ENCODE data around the gene EFCC1. TPM values are rescaled to one million over a fixed set of nuclear protein-coding genes. Genes with fewer than 3 reads are reported as not detected.

EFCC1 gene
- total RNA-seq, 4 donors from 2014 or later = 0.19 to 2.9 (median 0.48) TPM

DNA sequence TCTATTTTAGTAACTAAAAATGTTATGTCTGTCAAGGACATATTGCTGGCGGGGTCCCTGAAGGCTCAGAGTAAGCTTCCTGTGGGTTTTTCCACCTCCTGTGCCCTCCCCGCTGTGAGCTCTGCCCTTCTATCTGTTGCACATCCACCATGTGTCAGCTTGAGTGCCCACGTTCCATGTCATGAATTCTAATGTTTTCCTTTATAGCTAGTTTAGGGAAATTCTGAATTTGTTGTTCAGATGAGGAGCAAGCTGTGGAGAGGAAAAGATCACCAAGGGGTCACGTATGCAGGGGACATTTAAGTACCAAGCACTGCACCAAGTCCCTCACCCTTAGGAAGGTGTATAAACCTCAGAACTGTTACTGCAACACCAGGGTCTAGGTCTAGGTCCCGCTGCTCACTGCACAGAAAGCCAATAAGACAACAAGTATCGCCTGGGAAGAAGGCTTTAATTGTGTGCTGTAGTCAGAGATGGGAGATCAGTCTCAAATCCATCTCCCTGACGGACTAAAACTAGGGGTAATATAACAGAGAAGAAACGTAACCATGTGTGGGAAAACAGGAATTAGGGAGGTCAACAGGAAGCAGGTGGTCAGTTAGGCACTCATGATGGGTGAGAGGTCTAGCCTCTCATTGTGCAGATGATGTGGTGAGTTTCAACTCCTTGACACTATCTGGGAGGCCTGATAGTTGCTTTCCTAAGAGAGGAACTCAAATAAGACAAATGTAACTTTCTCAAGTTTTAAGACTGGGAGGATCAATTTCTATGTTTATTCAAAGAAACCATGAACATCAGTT is 69.2 kb downstream of the EFCC1 start:
- Histone ChIP-seq H3K9me3 (no peaks in the 10 kb centered on the region), H3K27ac (no peak overlapping the region), H3K36me3 (no peaks in the 10 kb centered on the region), H3K4me1 (peaks cover 0 to 19% (median 0%) of the 10 kb centered on the region in 3 donors), H3K27me3 (no peaks in the 10 kb centered on the region), H3K4me3 (no peak overlapping the region)
- TF ChIP-seq POLR2A (IDR thresholded peaks at IDR 0.05) = no peak
- TF ChIP-seq, protein P1, sequence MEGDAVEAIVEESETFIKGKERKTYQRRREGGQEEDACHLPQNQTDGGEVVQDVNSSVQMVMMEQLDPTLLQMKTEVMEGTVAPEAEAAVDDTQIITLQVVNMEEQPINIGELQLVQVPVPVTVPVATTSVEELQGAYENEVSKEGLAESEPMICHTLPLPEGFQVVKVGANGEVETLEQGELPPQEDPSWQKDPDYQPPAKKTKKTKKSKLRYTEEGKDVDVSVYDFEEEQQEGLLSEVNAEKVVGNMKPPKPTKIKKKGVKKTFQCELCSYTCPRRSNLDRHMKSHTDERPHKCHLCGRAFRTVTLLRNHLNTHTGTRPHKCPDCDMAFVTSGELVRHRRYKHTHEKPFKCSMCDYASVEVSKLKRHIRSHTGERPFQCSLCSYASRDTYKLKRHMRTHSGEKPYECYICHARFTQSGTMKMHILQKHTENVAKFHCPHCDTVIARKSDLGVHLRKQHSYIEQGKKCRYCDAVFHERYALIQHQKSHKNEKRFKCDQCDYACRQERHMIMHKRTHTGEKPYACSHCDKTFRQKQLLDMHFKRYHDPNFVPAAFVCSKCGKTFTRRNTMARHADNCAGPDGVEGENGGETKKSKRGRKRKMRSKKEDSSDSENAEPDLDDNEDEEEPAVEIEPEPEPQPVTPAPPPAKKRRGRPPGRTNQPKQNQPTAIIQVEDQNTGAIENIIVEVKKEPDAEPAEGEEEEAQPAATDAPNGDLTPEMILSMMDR (IDR thresholded peaks at IDR 0.05) = no peak
- WGBS, 2 donors = 61 to 80% methylated on average over 7 to 8 of the region's 8 CpGs
- intact Hi-C loops (cut with DNase I) = no loop called here
- DNase-seq = no peak

- intact Hi-C loops (cut with DNase I) = no loop called here
- no peaks in the 10 kb centered on the region for H3K9me3 ChIP-seq
These were observed 76.1 kb downstream of the EFCC1 start for GRCh38 chr3:129077222-129077621.

GRCh38 chr3:129078510-129078909 is 77.4 kb downstream of the EFCC1 start:
- no peak for DNase-seq
- intact Hi-C loops (cut with DNase I) = no loop called here
- Histone ChIP-seq H3K4me3 (no peak overlapping the region), H3K4me1 (peaks cover 0 to 13% (median 0%) of the 10 kb centered on the region in 3 donors), H3K27me3 (no peaks in the 10 kb centered on the region), H3K27ac (no peak overlapping the region), H3K36me3 (no peaks in the 10 kb centered on the region), H3K9me3 (no peaks in the 10 kb centered on the region)
- WGBS, 2 donors = 71 to 76% methylated on average over 6 to 7 of the region's 8 CpGs
- TF ChIP-seq, protein P1 (IDR thresholded peaks at IDR 0.05) = no peak
- no peak for TF ChIP-seq POLR2A (IDR thresholded peaks at IDR 0.05)

More at GRCh38 chr3:129077222-129077621, 76.1 kb downstream of the EFCC1 start:
- WGBS, 2 donors = 57 to 66% methylated on average over 7 of the region's 7 CpGs
- Histone ChIP-seq H3K27me3 (no peaks in the 10 kb centered on the region), H3K4me3 (no peak overlapping the region), H3K27ac (peak overlapping the region in 2 of 4 donors; percentile 28 to 60), H3K36me3 (no peaks in the 10 kb centered on the region), H3K4me1 (peaks cover 0 to 13% (median 0%) of the 10 kb centered on the region in 3 donors)
- no peak for DNase-seq
- TF ChIP-seq, protein P1 (IDR thresholded peaks at IDR 0.05) = no peak
- TF ChIP-seq POLR2A (IDR thresholded peaks at IDR 0.05) = no peak

- TF ChIP-seq POLR2A (IDR thresholded peaks at IDR 0.05) = no peak
- TF ChIP-seq, protein P1 (IDR thresholded peaks at IDR 0.05) = no peak
- intact Hi-C loops (cut with DNase I) = no loop called here
- no peaks in the 10 kb centered on the region for H3K9me3 ChIP-seq
- H3K27me3 ChIP-seq = no peaks in the 10 kb centered on the region
- WGBS, 2 donors = 81 to 82% methylated on average over 6 to 8 of the region's 8 CpGs
- peaks cover 0 to 13% (median 0%) of the 10 kb centered on the region in 3 donors for H3K4me1 ChIP-seq
- H3K27ac ChIP-seq = no peak overlapping the region
- DNase-seq = no peak
- no peaks in the 10 kb centered on the region for H3K36me3 ChIP-seq
- no peak overlapping the region for H3K4me3 ChIP-seq
These were observed 80.4 kb downstream of the EFCC1 start for GRCh38 chr3:129081503-129081902.

DNA sequence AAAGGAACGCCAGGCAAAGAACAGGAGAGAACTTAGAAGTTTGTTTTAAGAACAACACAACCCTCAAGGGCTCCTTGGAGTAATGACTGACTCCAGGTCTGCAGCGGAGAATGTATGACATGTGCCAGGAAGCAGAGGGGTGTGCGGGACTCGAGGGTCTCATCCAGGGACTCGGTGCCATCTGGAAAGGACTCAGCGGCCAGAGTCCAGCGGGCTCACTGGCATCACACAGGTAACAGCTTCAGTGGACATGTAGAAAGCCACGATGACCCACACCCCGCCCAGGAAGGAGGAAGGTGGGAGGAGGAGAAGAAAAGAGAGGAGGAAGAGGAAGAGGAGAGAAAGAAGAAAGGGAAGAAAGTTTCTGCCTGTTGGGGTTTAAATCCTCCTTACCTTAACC is 80.9 kb downstream of the EFCC1 start:
- no peak overlapping the region for H3K4me3 ChIP-seq
- intact Hi-C loops (cut with DNase I) = no loop called here
- TF ChIP-seq, protein P1 (IDR thresholded peaks at IDR 0.05) = no peak
- TF ChIP-seq POLR2A (IDR thresholded peaks at IDR 0.05) = no peak

More for the DNA sequence above, 80.9 kb downstream of the EFCC1 start:
- Histone ChIP-seq H3K27me3 (no peaks in the 10 kb centered on the region), H3K9me3 (no peaks in the 10 kb centered on the region), H3K4me1 (peaks cover 0 to 13% (median 5%) of the 10 kb centered on the region in 3 donors), H3K27ac (no peak overlapping the region), H3K36me3 (no peaks in the 10 kb centered on the region)
- DNase-seq = no peak
- 74 to 82% methylated on average over 8 to 9 of the region's 9 CpGs for WGBS, 2 donors

Data from esophagus squamous epithelium (tissue), 5 donors.